Astrocyte of the cerebellum (primary cell): ENCODE results near the gene SPOCK1.

Source experiments
- DNase-seq: peaks from one replicate; pipeline ENCODE4 v3.0.0-alpha.2; 2011; ENCODE audit warnings: low read depth
- H3K4me3 ChIP-seq: 2 replicates; pipeline ENCODE4 v1.5.1; 2011; ENCODE audit warnings: mild to moderate bottlenecking, low read depth, low read length, moderate library complexity
- CTCF ChIP-seq: IDR thresholded peaks from 2 replicates; pipeline ENCODE4 v1.5.1; 2012; ENCODE audit warnings: low read length, low read depth, moderate library complexity, mild to moderate bottlenecking; ENCODE audit errors: missing control alignments
- in situ Hi-C: cut with HindIII; loops from 2 replicates; pipeline ENCODE4 v1.10.0; 2017; ENCODE audit warnings: low sequenced_read_pairs

The SPOCK1 gene

GRCh38 chr5:137431051-137431450, 68.1 kb downstream of the SPOCK1 start:
- DNase-seq, result no peak
- TF ChIP-seq CTCF, result no peak
- in situ Hi-C loops, result no loop called here
- H3K4me3 ChIP-seq, result no peak overlapping the region

GRCh38 chr5:137415231-137415681, 83.9 kb downstream of the SPOCK1 start:
- peak; percentile 87 for DNase-seq
- in situ Hi-C loops, result no loop called here
- no peak for TF ChIP-seq CTCF

GRCh38 chr5:137414112-137414755, 84.9 kb downstream of the SPOCK1 start:
- no peak for DNase-seq
- no peak for TF ChIP-seq CTCF
- no peak overlapping the region for H3K4me3 ChIP-seq
- in situ Hi-C loops, result no loop called here

More at GRCh38 chr5:137415231-137415681, 83.9 kb downstream of the SPOCK1 start:
- H3K4me3 ChIP-seq, result no peak overlapping the region

- TF ChIP-seq CTCF, result no peak
- H3K4me3 ChIP-seq, result no peak overlapping the region
- no peak for DNase-seq
- in situ Hi-C loops, result no loop called here
Measured at GRCh38 chr5:137412136-137412535, 87.0 kb downstream of the SPOCK1 start.

- DNase-seq, result no peak
- H3K4me3 ChIP-seq, result no peak overlapping the region
- TF ChIP-seq CTCF, result no peak
- in situ Hi-C loops, result no loop called here
Measured at GRCh38 chr5:137410234-137411010, 88.7 kb downstream of the SPOCK1 start.

- TF ChIP-seq CTCF, result no peak
- no peak for DNase-seq
Measured at GRCh38 chr5:137409736-137410135, 89.4 kb downstream of the SPOCK1 start.

More at GRCh38 chr5:137409736-137410135, 89.4 kb downstream of the SPOCK1 start:
- in situ Hi-C loops, result no loop called here
- H3K4me3 ChIP-seq, result no peak overlapping the region
